GM12865 (cell line): ENCODE measurements around the gene DAPP1.
A peak's percentile ranks its signal among the peaks of the same experiment; 100 is the strongest.

ENCODE experiments used
- DNase-seq: peaks from one replicate; pipeline ENCODE4 v3.0.0; 2010; ENCODE audit warnings: low read depth
- H3K4me3 ChIP-seq: 2 replicates; pipeline ENCODE4 v1.5.1; 2011; ENCODE audit warnings: mild to moderate bottlenecking, low read depth, low read length, control low read depth
- TF ChIP-seq, protein P1 (sequence below): IDR thresholded peaks from 2 replicates; pipeline ENCODE4 v1.5.1; 2011; ENCODE audit warnings: low read length, control low read depth, low read depth, inconsistent platforms; ENCODE audit not compliant: insufficient read depth; ENCODE audit errors: missing control alignments

Gene DAPP1

DNA sequence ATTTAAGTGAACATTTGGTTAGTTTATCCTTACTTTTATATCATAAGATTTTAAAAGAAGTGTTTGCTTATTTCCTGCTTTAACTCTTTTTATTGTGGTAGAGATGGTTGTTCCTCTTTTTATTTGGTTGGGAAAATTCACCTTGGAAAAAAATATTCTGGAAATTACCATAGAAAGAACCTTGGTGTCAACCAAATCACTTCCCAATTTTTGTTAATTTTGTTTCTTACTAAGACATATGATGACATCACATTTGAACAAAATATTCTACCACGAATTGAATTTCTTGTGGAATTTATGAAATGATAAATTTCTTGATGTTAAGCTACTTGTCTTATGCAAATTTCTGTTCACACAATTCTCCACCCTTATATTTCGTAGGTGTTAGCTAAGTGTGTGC lies 43.9 kb downstream of the DAPP1 start:
- TF ChIP-seq, protein P1, sequence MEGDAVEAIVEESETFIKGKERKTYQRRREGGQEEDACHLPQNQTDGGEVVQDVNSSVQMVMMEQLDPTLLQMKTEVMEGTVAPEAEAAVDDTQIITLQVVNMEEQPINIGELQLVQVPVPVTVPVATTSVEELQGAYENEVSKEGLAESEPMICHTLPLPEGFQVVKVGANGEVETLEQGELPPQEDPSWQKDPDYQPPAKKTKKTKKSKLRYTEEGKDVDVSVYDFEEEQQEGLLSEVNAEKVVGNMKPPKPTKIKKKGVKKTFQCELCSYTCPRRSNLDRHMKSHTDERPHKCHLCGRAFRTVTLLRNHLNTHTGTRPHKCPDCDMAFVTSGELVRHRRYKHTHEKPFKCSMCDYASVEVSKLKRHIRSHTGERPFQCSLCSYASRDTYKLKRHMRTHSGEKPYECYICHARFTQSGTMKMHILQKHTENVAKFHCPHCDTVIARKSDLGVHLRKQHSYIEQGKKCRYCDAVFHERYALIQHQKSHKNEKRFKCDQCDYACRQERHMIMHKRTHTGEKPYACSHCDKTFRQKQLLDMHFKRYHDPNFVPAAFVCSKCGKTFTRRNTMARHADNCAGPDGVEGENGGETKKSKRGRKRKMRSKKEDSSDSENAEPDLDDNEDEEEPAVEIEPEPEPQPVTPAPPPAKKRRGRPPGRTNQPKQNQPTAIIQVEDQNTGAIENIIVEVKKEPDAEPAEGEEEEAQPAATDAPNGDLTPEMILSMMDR: no peak
- H3K4me3 ChIP-seq: no peak overlapping the region
- DNase-seq: no peak

DNA sequence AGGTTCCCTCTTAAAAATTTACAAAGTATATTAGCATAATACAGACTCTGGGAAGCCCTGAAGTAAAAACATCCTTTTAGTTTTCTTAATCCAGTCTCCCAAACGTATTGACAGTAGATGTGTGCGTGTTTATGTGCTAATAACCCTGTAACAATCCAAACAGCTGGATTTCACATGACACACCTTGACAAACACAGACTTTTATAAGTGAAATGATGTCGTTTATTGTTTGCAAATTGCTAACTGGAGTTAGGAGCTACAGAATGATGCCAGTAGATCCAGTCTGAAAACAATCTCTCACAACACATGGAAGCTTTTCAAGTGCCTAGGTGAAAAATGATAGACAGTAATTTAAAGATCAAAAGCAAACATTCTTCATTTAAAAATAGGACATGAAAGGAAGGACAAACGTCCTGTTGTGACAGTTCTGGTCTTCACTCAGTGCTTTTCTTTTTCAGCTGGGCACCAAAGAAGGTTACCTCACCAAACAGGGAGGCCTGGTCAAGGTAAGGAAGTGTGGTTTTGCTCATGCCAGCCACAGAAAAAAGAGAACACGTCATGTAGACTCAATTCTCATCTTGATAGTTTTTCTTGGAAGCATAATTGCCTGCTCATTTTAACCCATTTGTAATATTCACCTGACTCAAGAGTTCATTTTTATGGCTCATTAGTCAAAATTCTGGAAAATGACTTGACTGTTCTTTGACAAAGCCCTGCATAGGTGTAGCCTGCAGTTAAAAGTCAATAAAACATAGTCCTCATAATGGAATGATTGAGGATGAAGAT lies 44.7 kb downstream of the DAPP1 start:
- TF ChIP-seq, protein P1: no peak
- peak; percentile 58 for DNase-seq
- H3K4me3 ChIP-seq: no peak overlapping the region

DNA sequence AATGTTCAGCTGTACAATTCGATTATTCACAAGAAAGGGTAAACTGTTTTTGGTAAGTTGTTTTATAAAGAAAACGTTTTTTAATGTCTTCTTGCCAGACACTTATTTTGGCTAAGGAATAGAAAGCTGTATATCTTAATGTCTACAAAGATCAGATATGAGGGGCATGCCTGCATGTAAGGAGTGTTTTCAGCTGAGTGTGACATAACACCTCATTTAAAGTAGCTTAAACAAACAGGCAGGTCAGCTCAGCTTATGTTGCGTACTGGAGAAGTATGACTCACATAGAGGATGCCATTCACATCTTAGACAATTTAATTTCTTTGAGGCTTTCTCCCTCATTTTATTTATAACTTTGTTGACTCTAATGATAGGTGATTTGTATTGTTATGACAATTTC lies 47.2 kb downstream of the DAPP1 start:
- no peak overlapping the region for H3K4me3 ChIP-seq
- TF ChIP-seq, protein P1: no peak
- DNase-seq: no peak

DNA sequence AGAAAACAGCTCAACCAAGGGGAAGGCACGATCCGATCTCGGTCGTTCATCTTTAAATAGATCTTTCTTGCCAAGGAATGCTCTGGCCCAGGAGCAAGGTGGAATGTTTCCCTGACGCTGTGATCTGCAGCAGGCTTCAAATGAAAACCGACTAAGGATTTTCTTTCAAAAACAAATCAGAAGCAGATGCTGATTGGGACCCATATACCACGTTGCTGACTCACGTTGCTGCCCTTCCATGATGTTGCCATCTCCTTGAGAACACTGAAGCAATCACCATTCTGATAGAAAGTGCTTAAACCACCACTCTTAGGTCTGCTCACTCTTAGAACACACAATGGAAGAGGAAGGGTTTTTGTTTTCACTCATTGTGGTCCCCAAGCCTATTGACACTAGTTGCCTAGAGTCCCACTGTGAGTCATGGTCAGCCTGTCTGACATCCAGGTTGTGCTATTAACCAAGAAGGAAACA lies 51.5 kb downstream of the DAPP1 start:
- TF ChIP-seq, protein P1: no peak
- H3K4me3 ChIP-seq: no peak overlapping the region
- DNase-seq: no peak

DNA sequence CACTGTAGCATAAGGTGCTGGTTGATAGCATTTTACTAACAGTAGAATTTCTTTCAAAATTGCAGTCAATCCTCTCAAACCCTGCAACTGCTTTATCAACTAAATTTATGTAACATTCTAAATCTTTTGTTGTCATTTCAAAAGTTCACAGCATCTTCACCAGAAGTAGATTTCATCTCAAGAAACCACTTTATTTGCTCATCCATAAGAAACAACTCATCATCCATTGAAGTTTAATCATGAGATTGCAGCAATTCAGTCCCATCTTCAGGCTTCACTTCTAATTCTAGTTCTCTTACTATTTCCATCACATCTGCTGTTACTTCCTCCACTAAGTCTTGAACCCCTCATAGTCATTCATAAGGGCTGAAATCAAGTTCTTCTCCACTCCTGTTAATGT lies 55.9 kb downstream of the DAPP1 start:
- no peak for DNase-seq
- no peak overlapping the region for H3K4me3 ChIP-seq
- TF ChIP-seq, protein P1: no peak

DNA sequence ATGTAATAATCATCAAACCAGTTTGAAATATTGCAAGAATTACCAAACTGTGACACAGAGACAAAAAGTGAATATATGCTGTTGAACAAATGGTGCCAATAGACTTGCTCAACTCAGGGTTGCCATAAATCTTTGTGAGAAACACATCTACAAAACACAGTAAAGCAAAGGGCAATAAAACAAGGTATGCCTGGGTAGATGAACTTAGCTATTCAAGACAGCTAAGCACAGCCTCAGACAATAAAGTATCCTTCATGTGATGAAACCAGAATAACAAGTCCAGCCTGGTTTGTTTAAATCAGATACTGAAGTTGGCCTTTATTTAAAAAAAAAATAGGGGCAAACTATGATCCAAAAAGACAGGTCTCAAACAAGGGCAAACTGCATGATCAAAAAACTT lies 58.4 kb downstream of the DAPP1 start:
- no peak overlapping the region for H3K4me3 ChIP-seq
- TF ChIP-seq, protein P1: no peak
- DNase-seq: no peak

DNA sequence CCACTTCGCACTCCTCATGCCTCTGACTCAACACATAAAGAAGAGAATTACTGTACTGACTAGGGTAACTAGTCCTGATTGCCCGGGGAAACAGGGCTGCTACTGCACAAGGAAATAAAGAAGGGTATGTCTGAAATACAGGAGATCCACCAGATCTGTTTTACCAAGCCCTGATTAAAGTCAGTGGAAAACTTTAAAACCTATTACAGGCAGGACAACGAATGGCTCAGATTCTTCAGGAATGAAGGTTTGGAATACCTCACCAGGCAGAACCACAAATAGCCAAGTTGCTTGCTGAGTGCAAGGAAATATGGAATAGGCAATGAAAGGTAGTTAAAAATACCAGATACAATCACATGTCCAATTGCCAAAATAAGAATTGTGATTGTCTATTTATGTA lies 60.3 kb downstream of the DAPP1 start:
- DNase-seq: no peak
- no peak overlapping the region for H3K4me3 ChIP-seq
- TF ChIP-seq, protein P1: no peak
